ENCODE measurements around the gene VPS51. TPM values are rescaled to one million over a fixed set of nuclear protein-coding genes. Genes with fewer than 3 reads are reported as not detected.

The VPS51 gene
- total and polyA plus RNA-seq, 9 of the 15 experiments (the other 6 are each of a cell fraction or from before 2014, with no cell fraction given) = 1.8 to 143 (median 46.8) TPM

DNA sequence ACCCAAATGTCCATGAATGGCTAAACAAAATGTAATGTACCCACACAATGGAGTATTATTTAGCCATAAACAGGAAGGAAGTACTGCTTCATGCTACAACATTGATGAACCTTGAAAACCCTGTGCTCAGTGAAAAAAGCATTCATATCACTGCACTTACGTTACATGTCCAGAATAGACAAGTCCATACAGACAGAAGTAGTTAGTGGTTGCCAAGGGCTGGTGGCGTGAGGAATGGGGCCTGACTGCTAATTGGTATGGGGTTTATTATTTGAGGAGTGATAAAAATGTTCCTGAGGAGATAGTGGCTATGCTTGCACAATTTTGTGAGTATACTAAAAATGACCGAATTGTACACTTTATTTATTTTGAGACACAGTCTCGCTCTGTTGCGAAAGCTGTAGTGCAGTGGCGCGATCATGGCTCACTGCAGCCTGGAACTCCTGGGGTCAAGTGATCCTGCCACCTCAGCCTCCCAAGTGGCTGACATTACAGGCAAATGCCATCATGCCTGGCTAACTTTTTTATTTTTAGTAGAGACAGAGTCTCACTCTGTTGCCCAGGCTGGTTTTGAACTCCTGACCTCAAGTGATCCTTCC is 46.0 kb downstream of the VPS51 start:
- intact Hi-C loops (cut with micrococcal nuclease) = no loop called here
- no peak overlapping the region for H3K4me3 ChIP-seq

DNA sequence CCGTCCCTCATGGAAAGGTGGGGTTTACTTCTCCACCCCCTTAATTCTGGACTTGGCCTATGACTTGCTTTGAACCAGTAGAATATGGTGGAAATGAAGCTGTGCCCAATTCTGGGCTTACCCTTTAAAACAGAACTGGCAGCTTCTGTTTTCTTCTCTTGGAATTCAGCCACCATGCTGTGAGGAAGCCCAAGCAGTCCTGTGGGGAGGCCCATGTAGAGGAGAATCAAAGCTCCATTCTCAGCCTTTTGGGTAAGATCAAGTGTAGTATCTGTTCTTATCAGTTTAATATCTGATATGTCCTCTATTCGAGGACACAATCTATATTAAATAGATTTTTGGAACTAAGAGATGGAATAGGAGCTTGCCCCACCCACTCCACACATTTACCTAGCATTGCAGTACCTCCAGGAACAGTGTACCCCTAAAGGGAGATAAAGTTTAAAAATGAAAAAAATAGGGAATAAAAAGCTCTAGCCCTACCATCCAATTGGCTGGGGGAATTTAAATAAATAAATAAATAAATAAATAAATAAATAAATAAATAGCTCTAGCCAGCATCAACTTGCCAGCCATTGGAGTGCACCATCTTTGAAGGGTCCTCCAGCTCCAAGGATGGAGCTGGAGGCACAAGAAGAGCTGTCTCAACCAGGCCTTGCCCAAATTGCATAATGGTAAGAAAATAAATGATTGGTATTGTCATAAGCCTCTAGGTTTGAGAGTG is 51.5 kb downstream of the VPS51 start:
- no peak for FAIRE-seq
- no peak for ATAC-seq
- H3K79me2 ChIP-seq (ENCODE audit: control insufficient read depth, insufficient read depth, low read length) = no peaks in the 10 kb centered on the region
- no peaks in the 10 kb centered on the region for H4K20me1 ChIP-seq (replicated peaks; ENCODE audit: control insufficient read depth, insufficient read depth, low read length)
- no peaks in the 10 kb centered on the region for H3K9me1 ChIP-seq (ENCODE audit: control insufficient read depth, insufficient read depth, low read length)
- POLR2A ChIA-PET = interaction anchor here (1.1 to 7.6 kb wide), 2 partner anchors 9 to 12 kb away, joined by 3 to 75 read pairs; partner anchors contain the start of gene SYVN1
- DNase-seq (ENCODE audit: extremely low read depth in 1 of 4, low spot score in 3 of 4) = no peak
- no peak overlapping the region for H2AFZ ChIP-seq (ENCODE audit: low read depth, low read length)
- CTCF ChIA-PET (ENCODE audit: low intra/inter-chr PET ratio) = no interaction called here
- H3K27ac ChIP-seq (ENCODE audit: extremely low read depth, low read depth, low read length) = no peak overlapping the region
- intact Hi-C loops (cut with micrococcal nuclease) (no loop called here), in situ Hi-C loops (cut with MboI) (no loop called here)
- H3K4me2 ChIP-seq (ENCODE audit: insufficient read depth, low read length) = no peak overlapping the region
- WGBS (ENCODE audit: insufficient coverage, low coverage, missing lambda C conversion rate) = 42% methylated on average over 2 of the region's 2 CpGs
- no peak overlapping the region for H3K4me3 ChIP-seq
- H3K27me3 ChIP-seq (ENCODE audit: control insufficient read depth in 2 of 2, insufficient read depth in 2 of 2, low read length in 2 of 2) = no peaks in the 10 kb centered on the region
- no peak overlapping the region for H3K9ac ChIP-seq (ENCODE audit: insufficient read depth in 1 of 2, low read depth in 2 of 2, low read length in 2 of 2)
- H3K4me1 ChIP-seq (replicated peaks in 1 of 2; ENCODE audit: control insufficient read depth in 2 of 2, insufficient read depth in 2 of 2, low read length in 2 of 2) = peaks cover 14 to 16% of the 10 kb centered on the region in 2 experiments
- BruUV-seq (replicated peaks) = no TSS peak
- no peaks in the 10 kb centered on the region for H3K36me3 ChIP-seq (ENCODE audit: control insufficient read depth, insufficient read depth, low read length)
- H3K9me3 ChIP-seq (replicated peaks; ENCODE audit: control insufficient read depth, insufficient read depth, low read depth, low read length) = no peaks in the 10 kb centered on the region; the same call in 1 of the 2 replicates
- TF ChIP-seq ZC3H11A (IDR thresholded peaks at IDR 0.05; ENCODE audit: low read depth, low read length) (peak; percentile 78; the same call in 1 of the 2 replicates), YY1 (IDR thresholded peaks at IDR 0.05; ENCODE audit: borderline replicate concordance in 1 of 3, control insufficient read depth in 1 of 3, extremely low read depth in 1 of 3, insufficient read depth in 3 of 3, insufficient read length in 1 of 3, insufficient replicate concordance in 2 of 3, low read depth in 1 of 3, low read length in 2 of 3) (peak; percentile 37 to 85 (median 47)), TRIM28 (IDR thresholded peaks at IDR 0.05) (0 out of 2 replicates have a peak, but pooled peaks have one; percentile 35), SRSF1 (IDR thresholded peaks at IDR 0.05; ENCODE audit: low read depth, low read length) (no peak)

More for the DNA sequence above, 46.0 kb downstream of the VPS51 start:
- no peak overlapping the region for H3K4me2 ChIP-seq (ENCODE audit: insufficient read depth, low read length)
- WGBS (ENCODE audit: insufficient coverage, low coverage, missing lambda C conversion rate) = 77% methylated on average over 7 of the region's 7 CpGs
- H3K36me3 ChIP-seq (ENCODE audit: control insufficient read depth, insufficient read depth, low read length) = no peaks in the 10 kb centered on the region
- no peak for FAIRE-seq
- H3K4me1 ChIP-seq (replicated peaks in 1 of 2; ENCODE audit: control insufficient read depth in 2 of 2, insufficient read depth in 2 of 2, low read length in 2 of 2) = no peaks in the 10 kb centered on the region
- no peaks in the 10 kb centered on the region for H3K27me3 ChIP-seq (ENCODE audit: control insufficient read depth in 2 of 2, insufficient read depth in 2 of 2, low read length in 2 of 2)
- ChIA-PET CTCF (ENCODE audit: low intra/inter-chr PET ratio) (no interaction called here), POLR2A (interaction anchor here (1.0 kb wide), 1 partner anchor 29 kb away, joined by 4 read pairs; no protein-coding TSS in a partner anchor)
- ATAC-seq = no peak
- no peaks in the 10 kb centered on the region for H3K79me2 ChIP-seq (ENCODE audit: control insufficient read depth, insufficient read depth, low read length)
- no peaks in the 10 kb centered on the region for H3K9me3 ChIP-seq (replicated peaks; ENCODE audit: control insufficient read depth, insufficient read depth, low read depth, low read length)
- TF ChIP-seq MAZ (CRISPR knock-in tag; conservative IDR thresholded peaks at IDR 0.05 in 1 of 2, IDR thresholded peaks at IDR 0.05 in 1 of 2) = no peak
- H3K27ac ChIP-seq (ENCODE audit: extremely low read depth, low read depth, low read length) = no peak overlapping the region
- no peaks in the 10 kb centered on the region for H4K20me1 ChIP-seq (replicated peaks; ENCODE audit: control insufficient read depth, insufficient read depth, low read length)
- H2AFZ ChIP-seq (ENCODE audit: low read depth, low read length) = no peak overlapping the region
- in situ Hi-C loops (cut with MboI) = no loop called here
- BruUV-seq (replicated peaks) = no TSS peak
- H3K9ac ChIP-seq (ENCODE audit: insufficient read depth in 1 of 2, low read depth in 2 of 2, low read length in 2 of 2) = no peak overlapping the region
- no peaks in the 10 kb centered on the region for H3K9me1 ChIP-seq (ENCODE audit: control insufficient read depth, insufficient read depth, low read length)
- no peak for DNase-seq (ENCODE audit: extremely low read depth in 1 of 4, low spot score in 3 of 4)

Measured in K562 (cell line).